Fibroblast of lung (primary cell): Measurements from ENCODE around the gene CNNM4.

Experiments
- EZH2 ChIP-seq: IDR thresholded peaks from 2 replicates; pipeline ENCODE4 v1.5.1; 2012; ENCODE audit warnings: low read length, control low read depth, mild to moderate bottlenecking; ENCODE audit errors: missing control alignments
- TF ChIP-seq, protein P1 (sequence below), 2 donors: IDR thresholded peaks in 1 of 2; conservative IDR thresholded peaks in 1 of 2; 1 replicate in 1 of 2; 2 replicates in 1 of 2; pipeline ENCODE4 v1.5.1; 2011 to 2012; ENCODE audit warnings: low read length in 2 of 2, control low read depth in 1 of 2, inconsistent platforms in 1 of 2, low read depth in 1 of 2, mild to moderate bottlenecking in 1 of 2

DNA sequence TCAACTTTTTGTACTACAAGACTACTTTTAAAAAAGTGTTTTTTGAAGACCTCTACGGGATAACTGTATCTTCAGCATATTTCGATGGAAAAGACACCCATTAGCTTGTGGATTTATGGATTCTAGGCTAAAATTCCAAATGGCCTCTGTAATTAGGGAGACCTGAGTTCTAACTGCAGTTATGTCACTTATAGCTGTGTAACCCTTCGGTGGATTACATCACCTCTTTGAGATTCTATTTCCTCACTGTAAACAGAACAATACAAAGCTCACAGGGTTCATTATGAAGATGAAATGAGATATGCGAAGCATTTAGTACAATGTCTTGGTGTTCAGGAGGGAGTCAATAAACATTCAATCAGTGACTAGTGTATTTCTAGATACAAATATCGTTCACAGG, 45.0 kb upstream of the CNNM4 start:
- TF ChIP-seq, protein P1, sequence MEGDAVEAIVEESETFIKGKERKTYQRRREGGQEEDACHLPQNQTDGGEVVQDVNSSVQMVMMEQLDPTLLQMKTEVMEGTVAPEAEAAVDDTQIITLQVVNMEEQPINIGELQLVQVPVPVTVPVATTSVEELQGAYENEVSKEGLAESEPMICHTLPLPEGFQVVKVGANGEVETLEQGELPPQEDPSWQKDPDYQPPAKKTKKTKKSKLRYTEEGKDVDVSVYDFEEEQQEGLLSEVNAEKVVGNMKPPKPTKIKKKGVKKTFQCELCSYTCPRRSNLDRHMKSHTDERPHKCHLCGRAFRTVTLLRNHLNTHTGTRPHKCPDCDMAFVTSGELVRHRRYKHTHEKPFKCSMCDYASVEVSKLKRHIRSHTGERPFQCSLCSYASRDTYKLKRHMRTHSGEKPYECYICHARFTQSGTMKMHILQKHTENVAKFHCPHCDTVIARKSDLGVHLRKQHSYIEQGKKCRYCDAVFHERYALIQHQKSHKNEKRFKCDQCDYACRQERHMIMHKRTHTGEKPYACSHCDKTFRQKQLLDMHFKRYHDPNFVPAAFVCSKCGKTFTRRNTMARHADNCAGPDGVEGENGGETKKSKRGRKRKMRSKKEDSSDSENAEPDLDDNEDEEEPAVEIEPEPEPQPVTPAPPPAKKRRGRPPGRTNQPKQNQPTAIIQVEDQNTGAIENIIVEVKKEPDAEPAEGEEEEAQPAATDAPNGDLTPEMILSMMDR (conservative IDR thresholded peaks at IDR 0.05 in 1 of 2, IDR thresholded peaks at IDR 0.05 in 1 of 2; ENCODE audit: low read depth in 1 of 2, low read length in 2 of 2), result no peak
- no peak for TF ChIP-seq EZH2
